HG02884 (cell line): Measurements from ENCODE around the gene FBLN1.
"Not testable (repeated sequence)": the region's sequence is repeated elsewhere in the genome, so short reads cannot be mapped to it uniquely, and the experiment has no call there.

Experiments
- ATAC-seq: cut with Tn5 transposase; IDR thresholded peaks from one replicate; pipeline ENCODE4 v1.9.1; 2021; ENCODE audit warnings: mild to moderate bottlenecking, moderate library complexity; ENCODE audit not compliant: unreplicated experiment

Gene FBLN1

GRCh38 chr22:45582955-45583320 lies 80.3 kb downstream of the FBLN1 start:
- no peak for ATAC-seq

DNA sequence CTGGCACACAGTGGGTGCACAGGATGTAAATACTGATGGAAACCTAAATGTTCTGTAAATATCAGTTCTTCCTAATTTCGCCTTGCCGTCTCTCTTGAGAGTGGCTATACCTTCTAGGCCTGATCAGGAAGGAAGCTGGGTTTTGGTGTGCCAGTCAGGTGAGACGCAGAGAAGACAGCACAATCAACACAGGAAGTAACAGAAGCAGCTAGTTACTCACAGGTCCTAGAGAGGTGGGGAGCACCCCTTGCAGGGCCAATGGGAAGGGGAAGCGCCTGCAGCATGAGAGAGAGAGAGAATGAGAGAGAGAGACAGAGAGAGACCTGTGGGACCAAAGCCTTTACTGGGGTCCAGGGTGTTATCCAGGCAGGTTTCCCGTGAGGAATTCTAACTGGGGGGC lies 80.8 kb downstream of the FBLN1 start:
- ATAC-seq, result no peak

- no peak for ATAC-seq
Observed at GRCh38 chr22:45584121-45584570, 81.5 kb downstream of the FBLN1 start.

GRCh38 chr22:45584621-45585436 lies 82.1 kb downstream of the FBLN1 start:
- ATAC-seq, result no peak

GRCh38 chr22:45585437-45585755 lies 82.7 kb downstream of the FBLN1 start:
- ATAC-seq, result no peak

DNA sequence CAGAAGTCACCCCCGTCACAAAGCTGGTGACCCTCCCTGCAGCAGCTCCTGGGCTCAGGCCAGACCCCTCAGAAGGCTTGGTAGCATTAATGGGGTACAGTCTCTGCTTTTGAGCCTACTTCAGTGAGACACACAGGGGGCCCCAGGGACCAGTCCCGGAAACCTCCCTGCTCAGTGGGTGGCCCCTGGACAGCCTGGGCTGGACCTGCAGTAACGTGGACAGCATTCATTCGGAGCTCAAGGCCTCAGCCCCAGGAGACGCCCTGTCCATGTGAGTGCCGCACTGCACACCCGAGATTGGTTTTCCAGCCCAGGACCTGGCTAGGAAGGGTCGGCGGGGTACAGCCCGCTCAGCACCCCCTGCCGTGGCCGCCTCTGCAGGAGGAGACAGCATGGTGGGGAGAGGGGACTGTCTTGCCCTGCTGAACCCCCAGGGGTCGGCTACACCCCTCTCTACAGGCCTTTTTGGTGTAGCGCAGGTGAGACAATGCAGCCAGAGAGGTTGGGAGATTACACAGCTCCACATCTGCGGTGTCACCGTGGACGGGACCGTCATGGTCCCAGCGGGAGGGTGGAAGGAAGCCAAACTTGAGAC lies 83.4 kb downstream of the FBLN1 start:
- ATAC-seq, result no peak

DNA sequence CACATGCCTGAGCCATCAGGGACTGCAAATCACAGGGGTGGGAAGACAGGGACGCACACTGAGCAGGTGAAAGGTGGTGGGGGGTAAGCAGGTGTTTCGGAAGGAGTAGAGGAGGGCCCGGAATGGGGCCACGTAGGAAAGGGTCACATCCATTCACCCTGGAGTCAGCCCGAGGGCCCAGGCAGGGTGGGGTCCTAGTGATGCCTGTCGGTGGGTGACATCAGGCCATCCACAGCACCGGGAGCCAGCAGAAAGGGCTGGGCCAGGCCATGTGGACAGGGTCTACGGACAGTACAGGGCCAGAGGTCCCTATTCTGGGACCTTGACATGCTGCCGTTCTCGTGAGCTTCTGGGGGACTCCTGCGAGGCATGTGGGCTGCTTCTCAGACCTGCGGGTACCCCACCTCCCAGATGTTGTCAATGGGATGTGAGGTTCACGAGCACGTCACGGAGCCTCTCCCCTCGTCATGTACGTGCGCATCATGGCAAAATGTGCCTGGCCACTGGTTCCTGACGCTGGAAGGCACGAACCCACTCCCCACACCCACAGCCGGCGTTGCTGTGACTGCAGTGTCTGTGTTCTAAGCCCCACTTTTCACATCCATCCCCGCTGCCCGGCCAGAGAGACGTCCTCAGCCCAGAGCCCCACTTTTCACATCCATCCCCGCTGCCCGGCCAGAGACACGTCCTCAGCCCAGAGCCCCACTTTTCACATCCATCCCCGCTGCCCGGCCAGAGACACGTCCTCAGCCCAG lies 84.1 kb downstream of the FBLN1 start:
- no peak for ATAC-seq

DNA sequence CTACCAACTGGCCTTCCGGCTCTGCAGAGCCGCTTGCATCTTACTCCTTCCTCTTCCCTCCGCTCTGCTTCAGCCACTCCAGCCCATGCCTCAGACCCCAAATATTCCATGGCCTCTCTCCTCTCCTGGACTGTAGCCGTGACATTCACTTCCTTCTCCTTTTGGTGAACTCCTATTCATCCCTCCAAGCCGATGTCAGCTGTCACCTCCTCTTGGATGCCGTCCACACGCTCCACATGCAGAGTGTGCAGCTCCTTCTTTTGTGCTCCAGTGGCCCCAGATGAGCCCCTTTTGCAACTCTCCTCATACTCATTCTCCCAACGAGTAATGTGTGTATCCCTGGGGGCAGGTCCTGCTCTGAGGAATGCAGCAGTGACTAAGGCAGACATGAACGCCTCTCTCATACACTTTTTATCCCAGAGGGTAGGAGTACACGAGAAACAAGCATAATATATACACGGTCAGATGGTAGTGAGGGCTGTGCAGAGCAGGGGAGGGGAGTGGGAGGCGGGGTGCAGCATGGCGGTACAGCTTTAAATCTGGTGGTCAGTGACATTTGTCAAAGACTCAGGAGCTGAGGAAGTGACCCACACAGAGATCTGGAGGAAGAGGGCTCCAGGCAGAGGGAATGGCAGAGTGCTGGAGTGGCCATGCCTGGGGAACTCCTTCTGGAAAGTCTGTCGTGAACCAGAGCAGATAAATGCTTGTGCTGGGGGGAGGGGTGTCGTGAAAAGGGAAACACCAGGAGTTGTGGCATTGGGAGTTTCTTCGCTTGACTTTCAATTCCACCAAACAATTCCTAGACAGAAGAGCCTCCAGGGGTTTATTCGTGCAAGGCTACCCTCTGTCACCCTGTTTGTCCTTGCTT lies 85.2 kb downstream of the FBLN1 start:
- no peak for ATAC-seq

DNA sequence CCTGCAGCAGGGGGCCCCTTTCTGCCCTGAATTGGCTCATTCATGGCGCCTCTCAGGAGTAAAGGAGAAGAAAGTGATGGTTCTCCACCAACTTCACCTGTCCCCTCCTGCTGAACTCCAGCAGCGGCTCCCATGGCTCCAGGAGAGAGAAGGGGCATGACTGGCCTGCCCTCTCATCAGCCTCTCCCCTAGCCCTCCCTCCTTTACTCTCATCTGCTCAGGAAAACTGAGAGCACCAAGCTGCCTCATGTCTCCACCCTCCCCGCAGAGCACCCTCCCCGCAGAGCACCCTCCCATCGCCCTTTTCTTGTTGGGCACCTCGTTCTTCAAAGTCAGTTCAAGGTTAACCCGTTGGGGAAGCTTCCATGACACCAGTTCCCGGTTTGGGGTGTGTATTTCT lies 86.9 kb downstream of the FBLN1 start:
- no peak for ATAC-seq

DNA sequence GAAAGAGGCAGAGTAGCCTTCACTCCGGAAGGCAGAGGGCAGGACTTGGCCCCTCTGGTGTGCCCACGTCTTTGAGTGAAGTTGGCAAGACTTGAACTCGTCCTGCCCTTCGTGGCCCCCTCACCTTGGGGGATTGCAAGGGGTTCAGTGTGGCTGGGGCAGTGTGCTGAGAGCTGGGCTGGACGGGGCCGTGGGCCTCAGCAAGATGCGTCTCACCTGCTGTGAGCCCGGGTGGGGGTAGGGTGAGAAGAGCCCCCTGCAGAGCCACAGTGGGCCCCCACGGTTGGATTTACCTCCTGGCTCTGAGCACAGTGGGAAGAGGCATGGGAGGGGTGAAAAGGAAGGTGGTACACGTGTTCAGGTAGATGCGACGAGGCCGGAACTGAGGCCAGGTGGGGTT lies 87.6 kb downstream of the FBLN1 start:
- ATAC-seq, result no peak

DNA sequence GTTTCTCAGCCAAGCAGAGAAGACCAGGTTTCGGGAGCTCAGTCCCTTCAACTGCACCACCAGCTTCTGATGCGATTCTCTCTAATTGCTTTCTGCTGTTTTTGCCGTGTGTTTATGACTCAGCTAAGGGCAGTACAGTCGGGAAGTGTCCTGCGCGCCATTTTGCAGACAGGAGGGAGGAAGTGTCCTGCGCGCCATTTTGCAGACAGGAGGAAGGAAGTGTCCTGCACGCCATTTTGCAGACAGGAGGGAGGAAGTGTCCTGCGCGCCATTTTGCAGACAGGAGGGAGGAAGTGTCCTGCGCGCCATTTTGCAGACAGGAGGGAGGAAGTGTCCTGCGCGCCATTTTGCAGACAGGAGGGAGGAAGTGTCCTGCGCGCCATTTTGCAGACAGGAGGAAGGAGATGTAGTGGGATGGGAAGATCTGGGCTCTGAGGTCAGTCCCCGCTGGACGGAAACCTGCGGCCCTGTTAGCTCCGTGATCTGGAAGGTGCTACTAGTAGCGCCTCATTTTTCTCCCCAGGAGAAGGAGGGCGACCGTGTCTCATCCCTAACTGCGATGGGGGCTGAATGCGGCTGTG lies 89.0 kb downstream of the FBLN1 start:
- not testable (repeated sequence) for ATAC-seq

DNA sequence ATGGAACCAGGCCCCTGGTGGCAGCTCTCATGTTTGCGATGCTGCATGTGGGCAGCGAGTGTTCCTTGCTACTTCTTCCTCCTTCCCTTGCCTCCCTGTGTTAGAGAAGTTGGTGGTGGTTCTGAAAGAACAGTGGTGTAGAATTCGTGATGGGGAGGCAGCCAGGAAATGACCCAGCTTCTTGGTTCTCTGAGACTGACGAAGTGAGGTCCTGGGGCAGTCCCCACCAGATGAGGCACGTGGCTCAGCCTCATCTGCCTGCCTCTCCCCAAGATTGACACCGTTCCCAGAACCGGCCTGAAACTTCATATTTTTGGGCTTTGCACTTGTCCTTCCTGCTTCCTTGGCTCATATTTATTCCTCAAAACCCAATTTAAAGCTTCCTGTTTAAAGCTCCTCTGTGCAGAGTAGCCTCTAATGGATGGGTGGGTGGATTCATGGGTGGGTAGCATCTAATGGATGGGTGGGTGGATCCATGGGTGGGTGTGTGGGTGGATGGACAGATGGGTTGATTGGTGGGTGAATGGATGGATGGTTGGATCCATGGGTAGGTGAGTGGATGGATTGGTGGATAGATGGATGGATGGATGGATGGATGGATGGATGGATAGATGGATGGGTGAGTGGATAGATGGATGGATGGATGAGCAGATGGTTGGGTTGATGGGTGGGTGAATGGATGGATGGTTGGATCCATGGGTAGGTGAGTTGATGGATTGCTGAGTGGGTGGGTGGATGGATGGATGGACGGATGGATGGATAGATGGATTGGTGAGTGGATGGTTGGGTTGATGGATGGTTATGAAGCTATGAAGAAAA lies 91.6 kb downstream of the FBLN1 start:
- ATAC-seq, result no peak

DNA sequence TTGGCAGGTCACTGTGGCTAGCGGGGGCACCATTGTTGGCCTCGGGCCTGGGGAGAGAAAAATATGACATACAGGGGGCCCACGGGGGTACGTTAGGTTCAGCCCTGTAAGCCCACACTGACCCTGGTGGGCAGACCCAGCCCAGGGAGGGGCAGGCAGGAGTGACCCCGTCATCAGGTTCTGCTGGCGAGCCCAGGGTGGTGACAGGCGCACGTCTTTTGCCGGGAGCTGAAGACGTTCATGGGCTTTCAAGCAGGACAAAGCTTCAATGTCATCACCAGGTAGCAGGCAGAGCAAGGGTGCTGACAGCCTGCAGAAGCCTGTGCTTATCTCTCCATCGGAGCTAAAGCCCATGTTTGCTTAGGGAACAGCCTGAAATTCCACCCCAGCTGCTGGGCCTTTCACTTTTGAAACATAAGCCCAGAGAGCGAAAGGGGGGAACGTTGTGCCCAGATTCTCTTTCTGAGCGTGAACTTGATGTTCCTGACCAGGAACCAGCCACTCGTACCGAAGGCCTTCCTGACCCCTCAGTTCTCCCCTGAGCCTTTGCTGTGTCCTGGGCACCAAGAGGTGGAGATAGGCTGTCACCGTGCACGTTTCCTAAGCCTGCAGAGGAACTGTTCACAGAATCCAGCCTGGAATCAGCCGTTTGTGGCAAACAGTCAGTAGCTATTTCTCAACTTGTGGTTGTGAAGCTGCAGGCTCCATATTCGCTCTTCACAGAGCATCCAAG lies 94.9 kb downstream of the FBLN1 start:
- no peak for ATAC-seq

GRCh38 chr22:45598596-45599217 lies 96.0 kb downstream of the FBLN1 start:
- no peak for ATAC-seq

DNA sequence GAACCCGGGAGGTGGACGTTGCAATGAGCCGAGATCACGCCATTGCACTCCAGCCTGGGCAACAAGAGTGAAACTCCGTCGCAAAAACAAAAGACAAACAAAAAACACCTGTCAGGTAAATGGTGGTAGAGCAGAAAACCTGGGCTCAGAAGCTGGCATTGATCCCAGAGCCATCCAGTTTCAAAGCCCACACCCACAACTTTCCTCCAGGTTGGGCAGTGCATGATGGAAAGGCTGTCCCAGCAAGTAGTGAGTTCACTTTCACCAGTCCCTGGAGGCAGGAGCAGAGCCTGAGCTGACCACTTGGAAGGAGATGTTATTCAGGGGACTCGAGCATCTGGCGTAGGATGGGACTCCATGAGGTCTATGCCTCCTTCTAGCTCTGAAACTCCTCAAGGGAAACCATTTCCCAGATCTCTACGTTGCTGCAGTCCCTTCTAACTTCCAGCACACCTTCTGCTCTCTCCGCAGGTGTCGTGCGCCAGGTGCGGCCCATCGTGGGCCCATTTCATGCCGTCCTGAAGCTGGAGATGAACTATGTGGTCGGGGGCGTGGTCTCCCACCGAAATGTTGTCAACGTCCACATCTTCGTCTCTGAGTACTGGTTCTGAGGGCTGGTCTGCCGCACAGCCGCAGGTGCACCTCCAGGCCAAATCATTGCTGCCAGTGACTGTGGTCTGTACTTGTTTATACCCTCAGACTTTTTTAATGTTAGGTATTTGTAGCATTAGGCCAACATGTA lies 97.3 kb downstream of the FBLN1 start:
- no peak for ATAC-seq

- ATAC-seq, result no peak
Observed at GRCh38 chr22:45600790-45601730, 98.4 kb downstream of the FBLN1 start.
